Liver (tissue), 3 donors: ENCODE data around the gene CDK16.

Source experiments
- EGR1 ChIP-seq, 2 donors: IDR thresholded peaks; 2 replicates each; pipeline ENCODE4 v1.6.1; 2016 to 2018; ENCODE audit warnings: antibody characterized with exemption in 2 of 2, low read depth in 2 of 2
- GABPA ChIP-seq, 2 donors: IDR thresholded peaks in 1 of 2; conservative IDR thresholded peaks in 1 of 2; 2 replicates each; pipeline ENCODE4 v1.6.1; 2016; ENCODE audit warnings: antibody characterized with exemption in 2 of 2, mild to moderate bottlenecking in 1 of 2, moderate library complexity in 1 of 2
- HNF4G ChIP-seq: IDR thresholded peaks from 2 replicates; pipeline ENCODE4 v1.6.1; 2016; ENCODE audit warnings: antibody characterized with exemption
- NR2F2 ChIP-seq: IDR thresholded peaks from 2 replicates; pipeline ENCODE4 v1.6.1; 2016; ENCODE audit warnings: antibody characterized with exemption
- YY1 ChIP-seq: IDR thresholded peaks from 2 replicates; pipeline ENCODE4 v1.6.1; 2016; ENCODE audit warnings: antibody characterized with exemption, mild to moderate bottlenecking
- TF ChIP-seq, protein P1 (sequence below): fragments of 150-350 bp; IDR thresholded peaks from 2 replicates; pipeline ENCODE4 v1.5.1; 2017; ENCODE audit warnings: improper control_type of control experiment, low read depth, low read length; ENCODE audit not compliant: missing input control
- TF ChIP-seq, protein P2 (sequence below): IDR thresholded peaks from 2 replicates; pipeline ENCODE4 v1.6.1; 2016; ENCODE audit warnings: antibody characterized with exemption
- donor health status: healthy.
- donor health status: healthy.

DNA sequence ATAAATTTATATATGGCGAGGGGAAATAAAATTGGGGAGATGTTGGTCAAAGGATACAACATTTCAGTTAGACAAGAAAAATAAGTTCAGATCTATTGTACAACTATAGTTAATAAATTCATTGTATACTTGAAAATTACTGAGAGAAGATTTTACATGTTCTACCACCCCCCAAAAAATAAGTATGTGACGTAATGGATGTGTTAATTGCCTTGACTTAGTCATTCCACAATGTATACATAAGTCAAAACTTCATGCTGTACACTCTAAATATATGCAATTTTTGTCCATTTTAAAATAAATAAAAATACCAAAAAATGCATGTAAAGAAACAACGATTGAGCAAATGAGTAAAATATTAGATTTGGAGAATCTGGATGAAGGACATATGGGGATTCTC, 16.1 kb downstream of the CDK16 start:
- TF ChIP-seq, protein P1, sequence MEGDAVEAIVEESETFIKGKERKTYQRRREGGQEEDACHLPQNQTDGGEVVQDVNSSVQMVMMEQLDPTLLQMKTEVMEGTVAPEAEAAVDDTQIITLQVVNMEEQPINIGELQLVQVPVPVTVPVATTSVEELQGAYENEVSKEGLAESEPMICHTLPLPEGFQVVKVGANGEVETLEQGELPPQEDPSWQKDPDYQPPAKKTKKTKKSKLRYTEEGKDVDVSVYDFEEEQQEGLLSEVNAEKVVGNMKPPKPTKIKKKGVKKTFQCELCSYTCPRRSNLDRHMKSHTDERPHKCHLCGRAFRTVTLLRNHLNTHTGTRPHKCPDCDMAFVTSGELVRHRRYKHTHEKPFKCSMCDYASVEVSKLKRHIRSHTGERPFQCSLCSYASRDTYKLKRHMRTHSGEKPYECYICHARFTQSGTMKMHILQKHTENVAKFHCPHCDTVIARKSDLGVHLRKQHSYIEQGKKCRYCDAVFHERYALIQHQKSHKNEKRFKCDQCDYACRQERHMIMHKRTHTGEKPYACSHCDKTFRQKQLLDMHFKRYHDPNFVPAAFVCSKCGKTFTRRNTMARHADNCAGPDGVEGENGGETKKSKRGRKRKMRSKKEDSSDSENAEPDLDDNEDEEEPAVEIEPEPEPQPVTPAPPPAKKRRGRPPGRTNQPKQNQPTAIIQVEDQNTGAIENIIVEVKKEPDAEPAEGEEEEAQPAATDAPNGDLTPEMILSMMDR: no peak
- TF ChIP-seq GABPA (IDR thresholded peaks at IDR 0.05 in 1 of 2, conservative IDR thresholded peaks at IDR 0.05 in 1 of 2) (no peak), NR2F2 (no peak), YY1 (no peak), EGR1 (IDR thresholded peaks at IDR 0.05; ENCODE audit: low read depth in 2 of 2) (no peak), HNF4G (no peak)
- TF ChIP-seq, protein P2, sequence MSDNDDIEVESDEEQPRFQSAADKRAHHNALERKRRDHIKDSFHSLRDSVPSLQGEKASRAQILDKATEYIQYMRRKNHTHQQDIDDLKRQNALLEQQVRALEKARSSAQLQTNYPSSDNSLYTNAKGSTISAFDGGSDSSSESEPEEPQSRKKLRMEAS: no peak
